Measurements from ENCODE around the gene PKN3.
A peak's percentile ranks its signal among the peaks of the same experiment; 100 is the strongest.
"Not testable (repeated sequence)": the region's sequence is repeated elsewhere in the genome, so short reads cannot be mapped to it uniquely, and the experiment has no call there.

The PKN3 gene

GRCh38 chr9:128702445-128702948 is at the start of gene PKN3:
PKN3 (plus strand) TSS chr9:128702503; CDS start chr9:128702916, 413 bp downstream.
- DNase-seq, result peak; percentile 26 to 84 (median 81)

- no peak for DNase-seq
These were observed 48.4 kb upstream of the PKN3 start for GRCh38 chr9:128653908-128654307.

DNA sequence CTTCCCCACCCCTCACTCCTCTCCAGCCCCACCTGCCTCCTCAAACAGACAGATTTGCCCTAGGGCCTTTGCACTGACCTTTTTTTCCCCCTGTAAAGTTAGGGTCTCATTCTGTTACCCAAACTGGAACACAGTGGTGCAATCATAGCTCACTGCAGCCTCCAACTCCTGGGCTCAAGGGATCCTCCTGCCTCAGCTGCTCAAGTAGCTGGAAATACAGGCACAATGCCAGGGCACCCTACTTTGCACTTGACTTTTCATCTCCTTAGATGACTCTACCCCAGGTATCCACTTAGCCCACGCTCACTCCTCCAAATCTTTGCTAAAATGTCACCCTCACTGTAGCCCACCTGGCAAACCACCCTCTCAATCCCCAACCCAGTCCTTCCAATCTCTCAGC is 47.8 kb upstream of the PKN3 start:
- DNase-seq, result no peak

DNA sequence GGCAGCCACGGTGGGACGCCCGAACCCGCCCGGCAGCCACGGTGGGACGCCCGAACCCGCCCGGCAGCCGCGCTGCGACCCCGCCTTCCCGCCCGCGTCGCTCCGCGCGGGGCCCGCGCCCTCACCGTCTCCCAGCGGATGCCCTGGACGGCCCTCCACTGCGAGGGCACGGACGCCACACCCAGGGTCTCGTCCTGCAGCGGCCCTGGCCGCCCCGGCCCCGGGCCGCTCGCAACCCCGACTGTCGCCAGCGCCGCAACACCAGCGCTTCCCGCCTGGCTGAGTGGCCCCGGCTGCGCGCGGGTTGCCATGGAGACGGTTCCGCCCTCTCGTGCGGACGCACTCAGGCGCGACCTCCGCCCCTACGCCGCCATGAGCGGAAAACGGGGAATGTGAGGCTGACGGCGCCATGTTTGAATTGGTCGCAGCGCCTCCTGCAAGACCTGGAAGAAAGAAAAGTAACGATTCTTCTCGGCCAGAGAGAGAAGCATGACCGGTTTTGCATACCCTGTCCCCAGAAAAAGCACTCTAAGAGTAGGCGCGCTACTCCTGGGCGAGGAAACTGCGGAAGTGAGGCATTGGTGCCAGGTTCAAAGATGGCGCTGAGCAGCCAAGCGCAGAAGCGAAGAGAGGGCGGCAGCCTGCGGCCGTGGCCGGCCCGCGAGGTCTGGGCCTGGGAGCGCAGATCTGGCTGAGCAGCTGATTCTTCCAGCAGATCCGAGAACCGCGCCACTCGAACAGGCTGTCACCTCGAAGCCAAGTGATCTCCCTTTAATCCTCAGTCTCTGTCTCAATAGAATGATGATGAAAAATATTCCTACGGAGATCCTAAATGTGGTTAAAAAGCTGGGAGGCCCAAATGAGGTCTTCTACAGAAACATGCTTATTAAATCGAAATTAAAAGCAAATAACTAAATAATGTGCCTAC is 45.6 kb upstream of the PKN3 start, which contains the start of gene DYNC2I2:
DYNC2I2 (minus strand) TSS at position 432 of the 928 bp plus-strand sequence; CDS start at position 311, 121 bp downstream.
- DNase-seq, result peak; percentile 85 to 98 (median 97)

DNA sequence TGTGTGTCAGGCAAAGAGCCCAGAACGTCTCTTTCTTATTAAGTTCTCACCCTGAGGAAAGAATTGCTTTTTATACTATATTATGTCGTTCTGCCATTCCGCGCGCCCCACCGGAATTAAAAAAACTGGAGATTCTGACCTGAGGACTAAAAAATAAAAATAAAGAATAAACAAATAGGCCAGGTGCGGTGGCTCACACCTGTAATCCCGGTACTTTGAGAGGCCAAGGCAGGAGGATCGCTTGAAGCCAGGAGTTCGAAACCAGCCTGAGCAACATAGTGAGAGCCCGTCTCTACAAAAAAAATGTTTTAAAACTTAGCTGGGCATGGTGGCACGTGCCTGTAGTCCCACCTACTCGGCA is 45.0 kb upstream of the PKN3 start:
- DNase-seq, result no peak

- DNase-seq, result no peak
These were observed 44.5 kb upstream of the PKN3 start for GRCh38 chr9:128657796-128658195.

- not testable (repeated sequence) for DNase-seq
These were observed 35.8 kb upstream of the PKN3 start for GRCh38 chr9:128666481-128666941.

- DNase-seq, result no peak
These were observed 32.5 kb upstream of the PKN3 start for GRCh38 chr9:128669786-128670185.

DNA sequence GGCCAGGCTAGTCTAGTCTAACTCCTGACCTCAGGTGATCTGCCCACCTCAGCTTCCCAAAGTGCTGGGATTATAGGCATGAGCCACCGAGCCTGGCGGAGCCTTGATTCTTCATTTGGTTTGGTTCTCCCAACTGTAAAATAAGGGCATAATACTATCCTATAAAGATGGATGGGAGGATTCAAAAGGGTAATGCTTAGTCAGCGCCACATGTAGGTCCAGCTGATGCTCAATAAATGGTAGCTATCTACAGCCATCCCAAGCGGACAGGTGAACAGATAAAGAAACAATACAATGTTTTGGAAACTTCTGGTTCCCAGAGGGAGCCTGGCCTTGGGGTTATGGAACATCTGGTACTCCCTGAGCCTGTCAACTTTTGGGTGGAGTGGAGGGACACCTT is 26.9 kb upstream of the PKN3 start:
- no peak for DNase-seq

- no peak for DNase-seq
These were observed 24.5 kb upstream of the PKN3 start for GRCh38 chr9:128677794-128678193.

GRCh38 chr9:128683340-128684064 is 18.8 kb upstream of the PKN3 start:
- DNase-seq, result peak in 2 of 3 experiments; percentile 31 to 64

- DNase-seq, result peak in 1 of 3 experiments; percentile 56
These were observed 18.3 kb upstream of the PKN3 start for GRCh38 chr9:128684065-128684324.

DNA sequence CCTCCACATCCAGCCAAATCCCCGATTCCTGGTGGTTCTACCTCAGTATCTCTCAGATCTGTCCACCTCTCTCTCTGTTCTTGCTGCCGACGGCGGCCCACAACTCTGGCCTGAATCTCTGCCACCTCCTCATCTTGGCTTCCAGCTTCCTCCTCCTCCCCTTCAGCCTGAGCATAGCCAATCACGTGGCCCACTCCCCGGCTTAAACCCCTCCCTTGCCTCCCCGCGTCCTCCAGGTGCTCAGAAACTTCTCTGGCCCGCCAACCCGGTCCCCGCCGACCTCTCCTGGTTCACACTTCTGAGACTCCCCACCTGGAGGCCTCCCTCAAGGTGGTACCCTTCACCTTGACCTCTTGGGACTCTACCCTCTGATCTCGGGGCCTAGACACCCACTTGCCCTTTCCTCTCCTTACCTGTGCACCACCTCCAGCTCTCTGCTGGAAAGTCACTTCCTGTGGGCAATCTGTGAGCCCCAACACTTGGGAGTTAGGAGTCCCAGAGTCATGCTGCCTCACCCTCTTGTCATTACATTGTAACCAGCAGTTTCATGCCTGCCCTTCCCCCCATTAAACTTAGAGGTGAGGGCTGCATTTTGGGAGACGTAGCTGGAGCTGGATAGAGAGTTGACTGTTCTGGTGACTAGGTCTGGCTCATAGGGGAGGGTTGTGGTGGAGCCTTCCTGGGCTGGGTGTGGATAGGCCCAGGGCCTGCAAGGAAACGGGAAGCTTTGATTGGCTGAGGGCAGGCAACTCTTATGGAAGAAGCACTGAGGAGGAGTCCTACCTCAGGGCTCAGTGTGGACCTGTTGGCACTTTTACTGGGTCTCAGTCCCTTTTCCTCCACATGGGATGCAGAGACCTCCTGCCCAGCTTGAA is 17.7 kb upstream of the PKN3 start:
- DNase-seq, result peak in 2 of 3 experiments; percentile 77 to 78

GRCh38 chr9:128685636-128686489 is 16.4 kb upstream of the PKN3 start:
- no peak for DNase-seq

- DNase-seq, result no peak
These were observed 14.8 kb upstream of the PKN3 start for GRCh38 chr9:128687453-128687852.

- peak; percentile 92 to 98 (median 96) for DNase-seq
These were observed 13.6 kb upstream of the PKN3 start, which contains the start of gene SET for GRCh38 chr9:128688501-128689292. SET (plus strand) TSS chr9:128689222; CDS start chr9:128689583, 361 bp downstream.

- peak in 1 of 3 experiments; percentile 85 for DNase-seq
These were observed 13.0 kb upstream of the PKN3 start for GRCh38 chr9:128689293-128689774.

DNA sequence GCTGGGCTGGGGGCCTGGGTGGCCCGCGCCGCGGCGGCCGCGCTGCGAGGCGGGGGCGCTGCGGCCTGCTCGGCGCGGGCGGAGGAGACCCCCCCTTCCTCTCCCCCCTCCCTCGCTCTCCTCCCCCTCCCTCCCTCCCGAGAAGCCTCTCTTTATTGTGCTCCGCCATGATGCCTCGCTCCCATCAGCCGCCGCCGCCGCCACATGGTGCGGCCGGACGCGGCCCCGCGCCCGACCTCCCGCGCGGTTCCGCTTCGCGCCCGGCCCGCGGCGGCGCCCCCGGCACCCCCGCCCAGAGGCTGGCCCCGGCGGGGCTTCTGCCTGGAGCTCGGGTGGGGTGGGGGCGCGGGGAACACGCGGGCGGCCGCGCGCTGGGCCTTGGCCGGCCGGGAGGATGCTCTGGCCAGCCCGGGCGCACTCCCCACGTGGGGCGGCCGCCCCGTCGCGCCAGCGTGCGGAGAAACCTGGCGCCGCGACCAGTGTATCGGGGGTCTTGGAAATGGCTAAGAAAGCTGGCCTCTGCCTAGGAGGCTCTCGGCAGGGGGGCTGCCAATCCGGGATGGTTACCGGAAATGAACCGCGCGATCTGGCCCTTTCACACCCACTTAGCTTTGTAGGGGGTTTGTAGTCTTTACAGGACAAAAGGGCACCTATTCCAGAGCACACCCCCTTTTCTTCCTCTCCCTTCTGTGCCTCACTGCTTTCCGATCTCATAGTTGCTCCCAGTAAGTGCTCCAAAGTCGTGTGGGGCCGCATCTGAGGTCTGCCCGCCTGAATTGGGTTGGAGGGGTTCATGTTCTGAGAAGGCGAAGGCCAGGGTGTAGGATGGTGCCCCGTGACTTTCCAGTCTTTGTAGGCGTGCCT is 12.3 kb upstream of the PKN3 start:
- DNase-seq, result peak; percentile 7 to 76 (median 60)

DNA sequence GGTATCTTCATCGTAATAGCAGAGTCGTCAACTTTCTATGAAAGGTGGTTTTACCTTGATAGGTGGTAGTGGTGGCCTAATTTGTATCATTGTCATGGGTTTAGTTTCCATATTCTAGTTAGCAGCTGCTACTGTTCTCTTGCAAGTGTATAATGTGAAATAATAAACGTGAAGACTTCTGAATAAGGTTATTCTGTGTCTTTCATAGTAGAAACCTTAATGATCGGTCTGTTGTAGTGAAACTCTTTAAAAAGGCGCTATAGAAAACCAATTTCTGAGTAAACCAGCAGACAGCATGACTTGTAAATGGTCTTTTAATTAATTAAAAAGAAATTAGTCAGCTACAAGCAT is 11.6 kb upstream of the PKN3 start:
- DNase-seq, result no peak

GRCh38 chr9:128693738-128694137 is 8.6 kb upstream of the PKN3 start:
- DNase-seq, result not testable (repeated sequence)

Data from NCI-H1417 (cell line).